ENCODE data around the gene PRKN. TPM values are rescaled to one million over a fixed set of nuclear protein-coding genes. Genes with fewer than 3 reads are reported as not detected.

PRKN gene
- total RNA-seq, 6 experiments from 2014 or later, result 0.32 TPM; not detected in 5

DNA sequence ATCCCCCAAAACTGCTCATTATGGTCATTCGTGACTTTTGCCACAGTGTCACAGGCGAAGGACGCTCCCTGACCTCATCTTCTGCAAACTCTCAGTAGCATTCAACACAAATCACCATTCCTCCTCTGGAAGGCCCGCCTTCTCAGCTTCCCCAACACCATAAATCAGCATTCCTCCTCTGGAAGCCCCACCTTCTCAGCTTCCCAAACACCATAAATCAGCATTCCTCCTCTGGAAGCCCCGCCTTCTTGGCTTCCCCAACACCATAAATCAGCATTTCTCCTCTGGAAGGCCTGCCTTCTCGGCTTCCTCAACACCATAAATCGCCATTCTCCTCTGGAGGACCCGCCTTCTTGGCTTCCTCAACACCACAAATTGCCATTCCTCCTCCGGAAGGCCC lies 1165.7 kb downstream of the PRKN start:
- no peaks in the 10 kb centered on the region for H3K4me1 Mint-ChIP-seq (ENCODE audit: low read depth)
- H3K27me3 Mint-ChIP-seq (ENCODE audit: insufficient read depth), result no peaks in the 10 kb centered on the region
- H3K4me3 Mint-ChIP-seq, result no peak overlapping the region
- TF ChIP-seq, protein P1, sequence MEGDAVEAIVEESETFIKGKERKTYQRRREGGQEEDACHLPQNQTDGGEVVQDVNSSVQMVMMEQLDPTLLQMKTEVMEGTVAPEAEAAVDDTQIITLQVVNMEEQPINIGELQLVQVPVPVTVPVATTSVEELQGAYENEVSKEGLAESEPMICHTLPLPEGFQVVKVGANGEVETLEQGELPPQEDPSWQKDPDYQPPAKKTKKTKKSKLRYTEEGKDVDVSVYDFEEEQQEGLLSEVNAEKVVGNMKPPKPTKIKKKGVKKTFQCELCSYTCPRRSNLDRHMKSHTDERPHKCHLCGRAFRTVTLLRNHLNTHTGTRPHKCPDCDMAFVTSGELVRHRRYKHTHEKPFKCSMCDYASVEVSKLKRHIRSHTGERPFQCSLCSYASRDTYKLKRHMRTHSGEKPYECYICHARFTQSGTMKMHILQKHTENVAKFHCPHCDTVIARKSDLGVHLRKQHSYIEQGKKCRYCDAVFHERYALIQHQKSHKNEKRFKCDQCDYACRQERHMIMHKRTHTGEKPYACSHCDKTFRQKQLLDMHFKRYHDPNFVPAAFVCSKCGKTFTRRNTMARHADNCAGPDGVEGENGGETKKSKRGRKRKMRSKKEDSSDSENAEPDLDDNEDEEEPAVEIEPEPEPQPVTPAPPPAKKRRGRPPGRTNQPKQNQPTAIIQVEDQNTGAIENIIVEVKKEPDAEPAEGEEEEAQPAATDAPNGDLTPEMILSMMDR (IDR thresholded peaks at IDR 0.05), result no peak
- DNase-seq, result no peak
- no peak overlapping the region for H3K27ac Mint-ChIP-seq
- H3K9me3 Mint-ChIP-seq, result peaks cover 17% of the 10 kb centered on the region
- no peaks in the 10 kb centered on the region for H3K36me3 Mint-ChIP-seq (ENCODE audit: low read depth)

DNA sequence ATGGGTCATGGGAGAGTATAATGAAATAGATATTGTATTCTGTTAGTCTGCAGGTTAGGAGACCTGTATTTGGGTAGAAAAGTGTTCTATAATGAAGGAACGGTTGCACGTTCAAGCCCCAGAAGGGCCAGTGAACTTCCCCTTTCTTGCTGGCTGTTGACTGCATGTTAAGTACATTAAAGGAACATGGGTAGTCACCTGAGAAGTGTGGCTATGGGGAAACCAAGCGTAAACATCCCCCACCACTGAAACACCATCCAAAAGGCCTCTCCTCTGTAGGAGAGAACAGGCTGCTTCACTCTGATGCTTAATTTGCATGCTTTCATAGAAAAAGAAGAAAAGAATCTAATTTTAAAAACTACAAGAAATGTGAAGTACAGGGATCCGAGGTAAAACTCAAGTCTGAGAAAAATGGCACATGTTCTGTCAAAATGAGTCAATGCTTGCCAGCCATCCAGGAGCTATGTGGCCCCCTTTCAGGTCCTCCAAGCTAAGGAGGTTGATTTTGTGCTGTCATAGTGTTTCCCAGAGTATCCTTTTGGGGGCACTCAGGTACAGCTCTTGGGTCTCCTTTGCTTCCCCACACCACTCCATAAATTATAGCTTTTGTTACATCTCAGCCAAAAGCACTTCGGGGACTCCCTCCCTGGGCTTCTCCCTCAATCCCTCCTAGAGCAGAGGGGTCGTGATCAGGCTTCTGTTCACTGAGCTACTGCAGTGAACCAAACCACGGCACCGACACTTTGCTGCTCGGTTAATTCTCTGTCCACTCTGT lies 1170.0 kb downstream of the PRKN start:
- peaks cover 10% of the 10 kb centered on the region; the same call in 1 of the 2 replicates for H3K36me3 Mint-ChIP-seq (ENCODE audit: low read depth)
- H3K27ac Mint-ChIP-seq, result no peak overlapping the region
- peaks cover 37% of the 10 kb centered on the region for H3K9me3 Mint-ChIP-seq

DNA sequence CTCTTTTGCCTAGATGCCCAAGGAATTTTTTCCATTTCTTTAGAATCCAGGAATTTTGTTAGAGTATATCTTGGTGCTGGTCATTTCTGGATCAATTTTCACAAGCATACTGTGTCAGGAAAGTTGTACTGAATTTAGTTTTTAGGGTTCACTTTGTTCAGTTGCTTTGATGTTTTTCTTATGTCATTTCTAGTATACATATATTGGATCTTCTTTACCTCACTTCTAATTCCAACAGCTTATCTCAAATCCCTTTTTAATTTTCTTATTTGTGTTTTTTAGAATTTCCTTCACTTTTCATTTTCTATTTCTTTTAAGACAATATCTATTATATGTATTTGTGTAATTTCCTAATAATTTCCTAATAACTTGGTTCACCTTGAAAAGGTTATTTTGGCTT lies 1172.7 kb downstream of the PRKN start:
- no peaks in the 10 kb centered on the region for H3K4me1 Mint-ChIP-seq (ENCODE audit: low read depth)

More for the DNA sequence above, 1170.0 kb downstream of the PRKN start:
- Mint-ChIP-seq H3K4me1 (ENCODE audit: low read depth) (no peaks in the 10 kb centered on the region), H3K27me3 (ENCODE audit: insufficient read depth) (no peaks in the 10 kb centered on the region), H3K4me3 (no peak overlapping the region)
- TF ChIP-seq, protein P1 (IDR thresholded peaks at IDR 0.05), result no peak
- no peak for DNase-seq

DNA sequence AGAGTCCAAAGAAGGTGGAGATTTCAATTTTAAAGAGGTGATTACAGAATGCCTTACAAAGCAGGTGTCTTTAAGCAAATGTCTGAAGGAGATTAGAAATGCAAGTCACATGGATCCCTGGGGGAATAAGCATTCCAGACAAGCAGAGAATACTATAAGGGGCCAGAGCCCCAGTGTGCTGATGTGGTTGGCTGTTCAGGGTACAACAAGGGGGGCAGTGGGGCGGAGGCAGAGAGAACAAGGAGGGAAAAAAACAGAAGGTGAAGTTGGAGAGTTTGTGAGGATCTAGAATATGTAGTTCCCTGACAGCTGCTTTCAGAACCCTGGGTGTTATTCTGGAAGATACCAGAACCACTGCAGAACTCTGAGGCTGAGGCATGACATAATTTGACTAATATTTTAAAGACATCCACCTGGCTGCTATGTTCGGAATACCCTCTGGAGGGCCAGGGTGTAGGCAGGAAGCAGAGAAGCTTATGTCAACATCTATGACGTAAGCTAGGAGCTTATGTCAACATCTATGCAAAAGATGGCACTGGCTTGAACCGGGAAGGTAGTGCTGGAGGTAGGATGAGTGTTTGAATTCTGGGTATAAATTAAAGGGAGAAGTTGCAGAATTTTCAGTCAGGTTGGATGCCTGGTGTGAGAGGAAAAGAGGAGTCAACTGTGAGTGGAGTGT lies 1177.5 kb downstream of the PRKN start:
- Mint-ChIP-seq H3K4me1 (ENCODE audit: low read depth) (no peaks in the 10 kb centered on the region), H3K36me3 (ENCODE audit: low read depth) (peaks cover 16% of the 10 kb centered on the region), H3K27me3 (ENCODE audit: insufficient read depth) (no peaks in the 10 kb centered on the region; the same call in 1 of the 2 replicates), H3K9me3 (peaks cover 73% of the 10 kb centered on the region), H3K27ac (no peak overlapping the region), H3K4me3 (no peak overlapping the region)
- TF ChIP-seq, protein P1 (IDR thresholded peaks at IDR 0.05), result no peak
- no peak for DNase-seq

More for the DNA sequence above, 1172.7 kb downstream of the PRKN start:
- TF ChIP-seq, protein P1 (IDR thresholded peaks at IDR 0.05), result no peak
- Mint-ChIP-seq H3K4me3 (no peak overlapping the region), H3K27me3 (ENCODE audit: insufficient read depth) (no peaks in the 10 kb centered on the region; the same call in 1 of the 2 replicates), H3K36me3 (ENCODE audit: low read depth) (peaks cover 16% of the 10 kb centered on the region), H3K9me3 (peaks cover 63% of the 10 kb centered on the region), H3K27ac (no peak overlapping the region)
- DNase-seq, result no peak

DNA sequence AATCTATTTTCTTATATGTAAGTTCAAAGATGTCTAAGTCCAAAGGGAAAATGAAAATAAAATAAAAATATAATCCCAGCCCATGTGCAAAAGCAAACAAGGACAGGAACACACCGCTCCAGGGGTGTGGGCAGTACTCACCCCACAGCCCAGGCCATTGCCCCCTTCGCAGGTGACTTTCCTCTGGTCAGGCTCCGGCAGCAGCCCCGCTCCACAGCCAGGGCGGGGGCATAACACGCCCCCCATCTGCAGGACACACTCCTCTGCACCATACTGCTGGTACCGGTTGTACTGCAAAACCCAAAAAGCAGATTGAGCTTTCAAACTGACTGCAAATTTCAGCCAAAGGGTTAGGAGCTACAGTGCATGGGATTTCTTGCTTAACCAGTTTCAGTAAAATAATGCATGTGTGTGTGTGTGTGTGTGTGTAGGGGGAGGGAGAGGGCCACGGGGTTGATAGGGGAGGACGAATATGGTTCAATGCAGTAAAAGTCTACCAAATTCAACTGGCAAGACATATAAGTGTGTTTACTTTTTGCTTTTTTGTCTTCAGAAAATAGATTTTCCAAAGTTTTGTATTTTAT lies 1178.8 kb downstream of the PRKN start:
- Mint-ChIP-seq H3K27me3 (ENCODE audit: insufficient read depth) (no peaks in the 10 kb centered on the region; the same call in 1 of the 2 replicates), H3K4me1 (ENCODE audit: low read depth) (no peaks in the 10 kb centered on the region), H3K36me3 (ENCODE audit: low read depth) (peaks cover 16% of the 10 kb centered on the region), H3K4me3 (no peak overlapping the region), H3K9me3 (peaks cover 63% of the 10 kb centered on the region), H3K27ac (no peak overlapping the region)
- DNase-seq, result no peak
- TF ChIP-seq, protein P1 (IDR thresholded peaks at IDR 0.05), result no peak
